ENCODE results near the gene FABP1. TPM values are rescaled to one million over a fixed set of nuclear protein-coding genes. Genes with fewer than 3 reads are reported as not detected.

Gene FABP1
- total RNA-seq, 4 donors from 2014 or later = not detected

- TF ChIP-seq, protein P1, sequence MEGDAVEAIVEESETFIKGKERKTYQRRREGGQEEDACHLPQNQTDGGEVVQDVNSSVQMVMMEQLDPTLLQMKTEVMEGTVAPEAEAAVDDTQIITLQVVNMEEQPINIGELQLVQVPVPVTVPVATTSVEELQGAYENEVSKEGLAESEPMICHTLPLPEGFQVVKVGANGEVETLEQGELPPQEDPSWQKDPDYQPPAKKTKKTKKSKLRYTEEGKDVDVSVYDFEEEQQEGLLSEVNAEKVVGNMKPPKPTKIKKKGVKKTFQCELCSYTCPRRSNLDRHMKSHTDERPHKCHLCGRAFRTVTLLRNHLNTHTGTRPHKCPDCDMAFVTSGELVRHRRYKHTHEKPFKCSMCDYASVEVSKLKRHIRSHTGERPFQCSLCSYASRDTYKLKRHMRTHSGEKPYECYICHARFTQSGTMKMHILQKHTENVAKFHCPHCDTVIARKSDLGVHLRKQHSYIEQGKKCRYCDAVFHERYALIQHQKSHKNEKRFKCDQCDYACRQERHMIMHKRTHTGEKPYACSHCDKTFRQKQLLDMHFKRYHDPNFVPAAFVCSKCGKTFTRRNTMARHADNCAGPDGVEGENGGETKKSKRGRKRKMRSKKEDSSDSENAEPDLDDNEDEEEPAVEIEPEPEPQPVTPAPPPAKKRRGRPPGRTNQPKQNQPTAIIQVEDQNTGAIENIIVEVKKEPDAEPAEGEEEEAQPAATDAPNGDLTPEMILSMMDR (IDR thresholded peaks at IDR 0.05) = no peak
- no peak for TF ChIP-seq POLR2A (IDR thresholded peaks at IDR 0.05)
- no peak overlapping the region for H3K27ac ChIP-seq
- no peak for DNase-seq
- peaks cover 0 to 27% (median 0%) of the 10 kb centered on the region in 4 donors for H3K27me3 ChIP-seq
- intact Hi-C loops (cut with DNase I) = no loop called here
- no peaks in the 10 kb centered on the region for H3K4me1 ChIP-seq
- H3K4me3 ChIP-seq = no peak overlapping the region
- H3K36me3 ChIP-seq = no peaks in the 10 kb centered on the region
- H3K9me3 ChIP-seq = no peaks in the 10 kb centered on the region
- 89 to 92% methylated on average over 3 of the region's 3 CpGs for WGBS, 2 donors
These were observed 4.1 kb upstream of the FABP1 start for GRCh38 chr2:88131999-88132368.

- Histone ChIP-seq H3K4me1 (no peaks in the 10 kb centered on the region), H3K36me3 (no peaks in the 10 kb centered on the region), H3K4me3 (no peak overlapping the region), H3K27me3 (peaks cover 0 to 25% (median 0%) of the 10 kb centered on the region in 4 donors), H3K27ac (no peak overlapping the region), H3K9me3 (no peaks in the 10 kb centered on the region)
- intact Hi-C loops (cut with DNase I) = no loop called here
- WGBS, 2 donors = 69 to 84% methylated on average over 3 to 6 of the region's 9 CpGs
- TF ChIP-seq, protein P1 (IDR thresholded peaks at IDR 0.05) = no peak
- no peak for TF ChIP-seq POLR2A (IDR thresholded peaks at IDR 0.05)
- no peak for DNase-seq
These were observed 3.5 kb upstream of the FABP1 start for GRCh38 chr2:88131201-88131998.

- no peaks in the 10 kb centered on the region for H3K36me3 ChIP-seq
- 83 to 86% methylated on average over 7 of the region's 7 CpGs for WGBS, 2 donors
- TF ChIP-seq, protein P1 (IDR thresholded peaks at IDR 0.05) = no peak
- TF ChIP-seq POLR2A (IDR thresholded peaks at IDR 0.05) = no peak
- no peak overlapping the region for H3K27ac ChIP-seq
- H3K9me3 ChIP-seq = no peaks in the 10 kb centered on the region
- peaks cover 0 to 33% (median 0%) of the 10 kb centered on the region in 4 donors for H3K27me3 ChIP-seq
- H3K4me1 ChIP-seq = no peaks in the 10 kb centered on the region
- no peak overlapping the region for H3K4me3 ChIP-seq
- DNase-seq = no peak
- intact Hi-C loops (cut with DNase I) = no loop called here
These were observed 1.6 kb upstream of the FABP1 start for GRCh38 chr2:88129313-88129959.

GRCh38 chr2:88128654-88129312 lies 921 bp upstream of the FABP1 start:
- intact Hi-C loops (cut with DNase I) = no loop called here
- no peak for TF ChIP-seq POLR2A (IDR thresholded peaks at IDR 0.05)
- TF ChIP-seq, protein P1 (IDR thresholded peaks at IDR 0.05) = no peak
- H3K4me3 ChIP-seq = no peak overlapping the region
- no peak overlapping the region for H3K27ac ChIP-seq
- 80 to 85% methylated on average over 7 of the region's 7 CpGs for WGBS, 2 donors
- H3K27me3 ChIP-seq = peaks cover 0 to 39% (median 0%) of the 10 kb centered on the region in 4 donors
- no peak for DNase-seq
- no peaks in the 10 kb centered on the region for H3K4me1 ChIP-seq
- H3K36me3 ChIP-seq = no peaks in the 10 kb centered on the region
- no peaks in the 10 kb centered on the region for H3K9me3 ChIP-seq

DNA sequence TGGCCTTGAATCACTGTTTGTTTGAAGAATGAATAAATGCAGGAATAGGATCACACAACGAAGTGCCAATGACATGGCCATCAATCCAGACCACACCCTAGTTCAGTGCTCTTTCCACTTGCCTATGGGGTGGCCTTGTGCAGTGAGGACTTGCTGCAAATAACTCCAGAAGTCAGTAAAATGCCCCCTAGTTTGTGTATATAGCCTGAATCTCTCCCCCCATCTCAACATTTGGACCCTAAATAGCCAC lies 299 bp downstream of the FABP1 start:
- H3K4me1 ChIP-seq = no peaks in the 10 kb centered on the region
- no peak overlapping the region for H3K4me3 ChIP-seq
- no peaks in the 10 kb centered on the region for H3K36me3 ChIP-seq
- intact Hi-C loops (cut with DNase I) = no loop called here
- WGBS, 2 donors = 18 to 25% methylated on average over 1 of the region's 1 CpG
- no peak for DNase-seq
- H3K27ac ChIP-seq = no peak overlapping the region
- no peaks in the 10 kb centered on the region for H3K9me3 ChIP-seq
- H3K27me3 ChIP-seq = peaks cover 0 to 42% (median 0%) of the 10 kb centered on the region in 4 donors
- no peak for TF ChIP-seq POLR2A (IDR thresholded peaks at IDR 0.05)
- TF ChIP-seq, protein P1 (IDR thresholded peaks at IDR 0.05) = no peak
